ENCODE results near the gene NET1. TPM values are rescaled to one million over a fixed set of nuclear protein-coding genes. Genes with fewer than 3 reads are reported as not detected.

Gene NET1
- total and polyA plus RNA-seq, 7 donors, result 75.3 to 333 (median 199) TPM

- Histone ChIP-seq H3K27me3 (no peaks in the 10 kb centered on the region), H3K4me3 (no peak overlapping the region), H3K27ac (peak overlapping the region in 1 of 4 donors; percentile 13), H3K36me3 (peaks cover 22 to 83% (median 62%) of the 10 kb centered on the region in 4 donors), H3K4me1 (peaks cover 0 to 43% (median 19%) of the 10 kb centered on the region in 4 donors), H3K9me3 (no peaks in the 10 kb centered on the region)
- intact Hi-C loops (cut with DNase I), result no loop called here
- WGBS, 2 donors, result 91 to 94% methylated on average over 12 of the region's 12 CpGs
- TF ChIP-seq POLR2A (IDR thresholded peaks at IDR 0.05) (no peak), EP300 (IDR thresholded peaks at IDR 0.05) (no peak), POLR2AphosphoS5 (IDR thresholded peaks at IDR 0.05) (no peak)
- TF ChIP-seq, protein P1, sequence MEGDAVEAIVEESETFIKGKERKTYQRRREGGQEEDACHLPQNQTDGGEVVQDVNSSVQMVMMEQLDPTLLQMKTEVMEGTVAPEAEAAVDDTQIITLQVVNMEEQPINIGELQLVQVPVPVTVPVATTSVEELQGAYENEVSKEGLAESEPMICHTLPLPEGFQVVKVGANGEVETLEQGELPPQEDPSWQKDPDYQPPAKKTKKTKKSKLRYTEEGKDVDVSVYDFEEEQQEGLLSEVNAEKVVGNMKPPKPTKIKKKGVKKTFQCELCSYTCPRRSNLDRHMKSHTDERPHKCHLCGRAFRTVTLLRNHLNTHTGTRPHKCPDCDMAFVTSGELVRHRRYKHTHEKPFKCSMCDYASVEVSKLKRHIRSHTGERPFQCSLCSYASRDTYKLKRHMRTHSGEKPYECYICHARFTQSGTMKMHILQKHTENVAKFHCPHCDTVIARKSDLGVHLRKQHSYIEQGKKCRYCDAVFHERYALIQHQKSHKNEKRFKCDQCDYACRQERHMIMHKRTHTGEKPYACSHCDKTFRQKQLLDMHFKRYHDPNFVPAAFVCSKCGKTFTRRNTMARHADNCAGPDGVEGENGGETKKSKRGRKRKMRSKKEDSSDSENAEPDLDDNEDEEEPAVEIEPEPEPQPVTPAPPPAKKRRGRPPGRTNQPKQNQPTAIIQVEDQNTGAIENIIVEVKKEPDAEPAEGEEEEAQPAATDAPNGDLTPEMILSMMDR (IDR thresholded peaks at IDR 0.05), result no peak
- no peak for DNase-seq
These were observed 44.2 kb downstream of the NET1 start for GRCh38 chr10:5456563-5456962.

DNA sequence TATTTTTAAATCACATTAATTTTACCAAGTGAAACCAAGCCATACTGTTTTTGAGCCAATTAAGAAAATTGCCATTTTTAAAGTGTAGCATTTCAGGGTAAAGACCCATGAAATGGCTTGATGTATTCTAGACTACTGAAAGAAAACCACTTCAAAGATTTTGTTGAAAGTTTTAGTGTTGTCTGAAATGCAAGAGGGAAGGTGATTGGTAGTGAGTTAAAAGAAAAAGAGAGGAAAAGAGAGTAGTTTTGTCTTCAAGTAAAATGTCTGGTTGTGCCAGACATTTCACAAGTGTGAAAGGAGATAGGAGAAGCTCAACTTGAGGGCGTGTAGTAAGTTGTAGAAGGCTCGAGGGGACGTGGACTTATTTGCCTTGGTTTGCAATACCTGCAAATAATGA lies 45.4 kb downstream of the NET1 start:
- WGBS, 2 donors, result 80 to 81% methylated on average over 3 of the region's 3 CpGs
- peak overlapping the region in 1 of 4 donors; percentile 20 for H3K27ac ChIP-seq
- DNase-seq, result no peak
- no peak overlapping the region for H3K4me3 ChIP-seq
- peaks cover 0 to 41% (median 24%) of the 10 kb centered on the region in 4 donors for H3K4me1 ChIP-seq
- TF ChIP-seq EP300 (IDR thresholded peaks at IDR 0.05) (no peak), POLR2AphosphoS5 (IDR thresholded peaks at IDR 0.05) (no peak), POLR2A (IDR thresholded peaks at IDR 0.05) (no peak)
- TF ChIP-seq, protein P1 (IDR thresholded peaks at IDR 0.05), result no peak
- peaks cover 22 to 78% (median 56%) of the 10 kb centered on the region in 4 donors for H3K36me3 ChIP-seq
- intact Hi-C loops (cut with DNase I), result no loop called here
- H3K27me3 ChIP-seq, result no peaks in the 10 kb centered on the region
- no peaks in the 10 kb centered on the region for H3K9me3 ChIP-seq

DNA sequence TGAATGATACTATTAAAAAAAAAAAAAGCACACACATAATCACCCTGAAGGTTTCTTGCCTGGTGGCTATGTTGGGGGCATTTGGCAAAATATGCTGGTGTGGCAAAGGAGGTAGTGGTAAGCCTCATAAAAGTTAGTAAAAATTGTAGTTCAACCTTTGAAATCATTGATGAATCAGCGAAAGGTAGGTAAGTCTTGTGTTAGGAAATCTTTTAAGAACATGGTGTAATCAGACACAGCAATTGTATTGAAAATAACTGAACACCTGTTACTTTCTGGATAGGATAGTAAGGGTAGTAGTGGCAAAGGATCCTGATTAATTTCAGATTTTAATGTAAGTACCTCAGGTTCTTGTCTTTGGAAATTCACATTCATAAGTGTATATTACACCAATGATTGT lies 46.1 kb downstream of the NET1 start:
- no peak for TF ChIP-seq POLR2AphosphoS5 (IDR thresholded peaks at IDR 0.05)
- TF ChIP-seq, protein P1 (IDR thresholded peaks at IDR 0.05), result no peak
- TF ChIP-seq EP300 (IDR thresholded peaks at IDR 0.05), result no peak
- no peak for TF ChIP-seq POLR2A (IDR thresholded peaks at IDR 0.05)
- no peak overlapping the region for H3K27ac ChIP-seq
- H3K27me3 ChIP-seq, result no peaks in the 10 kb centered on the region
- no peak for DNase-seq
- H3K9me3 ChIP-seq, result no peaks in the 10 kb centered on the region
- H3K4me1 ChIP-seq, result peaks cover 0 to 35% (median 22%) of the 10 kb centered on the region in 4 donors
- 90 to 97% methylated on average over 1 of the region's 1 CpG for WGBS, 2 donors
- peaks cover 22 to 71% (median 52%) of the 10 kb centered on the region in 4 donors for H3K36me3 ChIP-seq
- no peak overlapping the region for H3K4me3 ChIP-seq
- intact Hi-C loops (cut with DNase I), result no loop called here

DNA sequence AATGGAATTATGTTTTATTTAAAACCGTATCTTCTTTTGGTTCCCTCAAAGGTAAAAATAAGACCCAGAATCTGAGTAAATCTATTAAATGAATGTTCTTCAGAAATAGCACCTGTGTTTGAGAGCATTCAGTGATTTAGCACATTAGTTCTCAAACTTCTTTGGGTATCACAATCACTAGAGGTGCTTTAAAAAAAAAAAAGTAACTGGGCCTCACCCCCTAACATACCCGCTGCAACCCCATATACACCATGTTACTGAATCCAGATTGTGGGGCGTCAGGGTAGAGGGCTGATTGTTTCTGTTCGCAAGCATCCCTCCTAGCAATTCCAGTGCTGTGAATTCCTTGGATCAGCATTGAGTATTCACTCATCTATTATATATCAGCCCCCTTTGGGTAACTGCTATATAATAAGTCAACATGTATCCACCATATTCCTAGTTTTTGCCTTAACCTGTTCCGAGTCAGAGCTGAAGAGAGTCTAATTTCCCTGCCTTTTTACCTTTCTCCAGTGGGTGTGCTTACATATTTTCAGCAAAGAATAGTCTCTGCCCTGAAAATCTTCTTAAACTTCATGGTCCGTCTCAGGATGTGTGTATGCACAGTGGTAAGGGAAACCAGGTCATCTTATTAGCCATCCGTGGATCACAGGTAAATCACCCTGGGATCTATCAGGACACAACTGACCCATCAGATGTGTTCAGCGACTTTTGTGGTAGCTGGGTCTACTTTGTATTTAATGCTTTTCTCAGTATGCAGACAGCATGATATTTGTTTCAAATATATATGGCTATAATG lies 46.8 kb downstream of the NET1 start:
- H3K27me3 ChIP-seq, result no peaks in the 10 kb centered on the region
- peak overlapping the region in 1 of 4 donors; percentile 5 for H3K27ac ChIP-seq
- H3K9me3 ChIP-seq, result no peaks in the 10 kb centered on the region
- 83 to 92% methylated on average over 8 of the region's 8 CpGs for WGBS, 2 donors
- H3K4me1 ChIP-seq, result peaks cover 0 to 28% (median 17%) of the 10 kb centered on the region in 4 donors
- H3K4me3 ChIP-seq, result no peak overlapping the region
- TF ChIP-seq, protein P1 (IDR thresholded peaks at IDR 0.05), result no peak
- no peak for TF ChIP-seq EP300 (IDR thresholded peaks at IDR 0.05)
- TF ChIP-seq POLR2AphosphoS5 (IDR thresholded peaks at IDR 0.05), result no peak
- TF ChIP-seq POLR2A (IDR thresholded peaks at IDR 0.05), result no peak
- no peak for DNase-seq
- peaks cover 22 to 64% (median 45%) of the 10 kb centered on the region in 4 donors for H3K36me3 ChIP-seq
- intact Hi-C loops (cut with DNase I), result no loop called here
